Progenitor cell of endocrine pancreas (in vitro differentiated cells): ENCODE results near the gene ZNF511. TPM values are rescaled to one million over a fixed set of nuclear protein-coding genes. Genes with fewer than 3 reads are reported as not detected.

Source experiments
- DNase-seq: peaks from one replicate; pipeline ENCODE4 v3.0.0; 2021; ENCODE audit warnings: low spot score; ENCODE audit not compliant: unreplicated experiment
- H3K27ac Mint-ChIP-seq: 2 replicates; pipeline ENCODE4 v1.8.0; 2021; ENCODE audit warnings: mild to moderate bottlenecking, moderate library complexity, mixed read lengths
- H3K27me3 Mint-ChIP-seq: 2 replicates; pipeline ENCODE4 v1.8.0; 2021; ENCODE audit warnings: mixed read lengths
- H3K36me3 Mint-ChIP-seq: 2 replicates; pipeline ENCODE4 v1.8.0; 2022; ENCODE audit warnings: mixed read lengths; ENCODE audit not compliant: insufficient read depth
- H3K4me1 Mint-ChIP-seq: 2 replicates; pipeline ENCODE4 v1.8.0; 2021; ENCODE audit warnings: low read depth, mixed read lengths
- H3K4me3 Mint-ChIP-seq: 2 replicates; pipeline ENCODE4 v1.8.0; 2021; ENCODE audit warnings: low read depth, mild to moderate bottlenecking, moderate library complexity, mixed read lengths
- H3K9me3 Mint-ChIP-seq: 2 replicates; pipeline ENCODE4 v1.8.0; 2021; ENCODE audit warnings: low read depth, mixed read lengths
- total RNA-seq: library from RNA; stranded (reverse); gene quantifications from 2 replicates; pipeline ENCODE4 v1.2.1, GENCODE V29; 2021
- TF ChIP-seq, protein P1 (sequence below): fragments of 200-600 bp; sonication (generic); IDR thresholded peaks from one replicate; pipeline ENCODE4 v1.5.0; 2021; ENCODE audit warnings: antibody characterized with exemption, mild to moderate bottlenecking; ENCODE audit not compliant: unreplicated experiment

The ZNF511 gene
- total RNA-seq, 1 donor from 2014 or later = 56.8 TPM

- no peaks in the 10 kb centered on the region for H3K9me3 Mint-ChIP-seq
- peaks cover 24% of the 10 kb centered on the region for H3K4me1 Mint-ChIP-seq
- no peak overlapping the region for H3K27ac Mint-ChIP-seq
- peaks cover 4% of the 10 kb centered on the region for H3K36me3 Mint-ChIP-seq
- no peak for DNase-seq
- H3K4me3 Mint-ChIP-seq = no peak overlapping the region
- H3K27me3 Mint-ChIP-seq = no peaks in the 10 kb centered on the region
- TF ChIP-seq, protein P1, sequence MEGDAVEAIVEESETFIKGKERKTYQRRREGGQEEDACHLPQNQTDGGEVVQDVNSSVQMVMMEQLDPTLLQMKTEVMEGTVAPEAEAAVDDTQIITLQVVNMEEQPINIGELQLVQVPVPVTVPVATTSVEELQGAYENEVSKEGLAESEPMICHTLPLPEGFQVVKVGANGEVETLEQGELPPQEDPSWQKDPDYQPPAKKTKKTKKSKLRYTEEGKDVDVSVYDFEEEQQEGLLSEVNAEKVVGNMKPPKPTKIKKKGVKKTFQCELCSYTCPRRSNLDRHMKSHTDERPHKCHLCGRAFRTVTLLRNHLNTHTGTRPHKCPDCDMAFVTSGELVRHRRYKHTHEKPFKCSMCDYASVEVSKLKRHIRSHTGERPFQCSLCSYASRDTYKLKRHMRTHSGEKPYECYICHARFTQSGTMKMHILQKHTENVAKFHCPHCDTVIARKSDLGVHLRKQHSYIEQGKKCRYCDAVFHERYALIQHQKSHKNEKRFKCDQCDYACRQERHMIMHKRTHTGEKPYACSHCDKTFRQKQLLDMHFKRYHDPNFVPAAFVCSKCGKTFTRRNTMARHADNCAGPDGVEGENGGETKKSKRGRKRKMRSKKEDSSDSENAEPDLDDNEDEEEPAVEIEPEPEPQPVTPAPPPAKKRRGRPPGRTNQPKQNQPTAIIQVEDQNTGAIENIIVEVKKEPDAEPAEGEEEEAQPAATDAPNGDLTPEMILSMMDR = no peak
These were observed 29.1 kb upstream of the ZNF511 start for GRCh38 chr10:133279326-133280226.

DNA sequence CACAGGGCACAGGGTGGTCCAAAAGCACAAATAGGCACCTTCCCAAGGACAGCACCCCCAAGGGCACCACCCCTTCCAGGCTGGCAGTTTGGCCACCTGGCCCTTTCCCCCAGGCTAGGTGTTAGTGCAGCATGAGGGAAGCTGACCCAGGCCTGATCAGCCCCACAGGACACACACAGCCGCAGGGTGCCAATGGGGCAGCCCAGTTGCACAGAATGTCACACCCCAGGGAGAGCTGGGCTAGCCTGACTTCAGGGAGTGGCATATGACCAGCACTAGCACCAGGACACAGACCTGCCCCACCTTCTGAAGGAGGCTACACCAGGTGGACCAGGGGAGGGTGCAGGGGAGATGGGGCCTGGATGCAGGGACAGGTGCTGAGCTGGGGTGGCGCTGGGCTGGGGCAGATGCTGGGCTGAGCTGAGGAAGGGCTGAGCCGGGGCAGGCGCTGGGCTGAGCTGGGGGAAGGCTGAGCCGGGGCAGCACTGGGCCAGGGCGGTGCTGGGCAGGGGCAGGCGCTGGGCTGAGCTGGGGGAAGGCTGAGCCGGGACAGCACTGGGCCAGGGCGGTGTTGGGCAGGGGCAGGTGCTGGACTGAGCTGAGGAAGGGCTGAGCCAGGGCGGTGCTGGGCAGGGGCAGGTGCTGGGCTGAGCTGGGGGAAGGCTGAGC is 28.2 kb upstream of the ZNF511 start:
- Mint-ChIP-seq H3K27me3 (no peaks in the 10 kb centered on the region), H3K9me3 (no peaks in the 10 kb centered on the region), H3K36me3 (peaks cover 7% of the 10 kb centered on the region)

GRCh38 chr10:133281084-133281483 is 27.6 kb upstream of the ZNF511 start:
- no peaks in the 10 kb centered on the region for H3K9me3 Mint-ChIP-seq
- no peak overlapping the region for H3K27ac Mint-ChIP-seq
- H3K4me1 Mint-ChIP-seq = peaks cover 21% of the 10 kb centered on the region
- H3K36me3 Mint-ChIP-seq = peaks cover 13% of the 10 kb centered on the region
- DNase-seq = no peak
- no peak overlapping the region for H3K4me3 Mint-ChIP-seq
- TF ChIP-seq, protein P1 = no peak
- H3K27me3 Mint-ChIP-seq = no peaks in the 10 kb centered on the region

More for the DNA sequence above, 28.2 kb upstream of the ZNF511 start:
- Mint-ChIP-seq H3K27ac (no peak overlapping the region), H3K4me1 (peaks cover 24% of the 10 kb centered on the region), H3K4me3 (no peak overlapping the region)
- no peak for DNase-seq
- TF ChIP-seq, protein P1 = no peak

DNA sequence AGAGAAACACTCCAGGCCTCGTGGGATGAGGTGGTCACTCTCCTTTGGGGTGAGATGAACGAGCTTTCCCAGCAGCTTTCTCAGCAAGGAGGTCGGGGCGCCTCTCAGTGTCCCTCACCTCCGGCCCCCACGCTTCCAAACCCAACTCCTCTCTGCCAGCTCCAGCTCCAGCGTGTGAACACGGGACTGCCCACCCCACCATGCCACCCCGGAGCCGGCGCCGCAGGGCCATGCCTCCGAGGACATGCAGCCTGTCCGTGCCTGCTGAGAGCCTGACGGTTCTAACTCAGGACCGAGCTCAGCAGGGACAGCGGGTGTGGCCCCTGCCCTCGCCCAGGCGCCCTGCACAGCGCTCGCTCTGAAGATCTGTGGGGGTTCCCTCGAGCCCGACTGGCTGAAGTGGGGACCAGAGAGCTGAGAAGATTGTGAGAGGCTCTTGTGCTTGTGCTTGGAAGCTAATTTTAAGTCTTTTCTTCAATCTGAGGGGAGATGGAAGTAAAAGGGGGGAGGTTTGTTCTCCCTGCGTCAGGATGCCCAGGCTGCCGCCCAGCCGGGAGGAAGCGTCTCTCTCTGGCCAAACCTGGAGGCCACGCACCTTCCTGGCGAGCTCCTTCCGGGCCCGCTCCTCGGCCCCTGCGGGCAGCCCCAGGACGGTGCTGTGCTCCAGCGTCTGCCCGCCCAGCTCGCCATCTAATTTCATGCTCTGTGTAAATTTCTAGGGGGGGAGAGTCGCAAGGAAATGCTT is 26.9 kb upstream of the ZNF511 start:
- no peaks in the 10 kb centered on the region for H3K9me3 Mint-ChIP-seq

More for the DNA sequence above, 26.9 kb upstream of the ZNF511 start:
- TF ChIP-seq, protein P1 = no peak
- DNase-seq = no peak
- Mint-ChIP-seq H3K4me1 (peaks cover 21% of the 10 kb centered on the region), H3K27me3 (no peaks in the 10 kb centered on the region), H3K27ac (no peak overlapping the region), H3K36me3 (peaks cover 19% of the 10 kb centered on the region), H3K4me3 (no peak overlapping the region)
